ENCODE results near the gene MEPCE.
"Not testable (repeated sequence)": the region's sequence is repeated elsewhere in the genome, so short reads cannot be mapped to it uniquely, and the experiment has no call there.

- TF ChIP-seq, protein P1, sequence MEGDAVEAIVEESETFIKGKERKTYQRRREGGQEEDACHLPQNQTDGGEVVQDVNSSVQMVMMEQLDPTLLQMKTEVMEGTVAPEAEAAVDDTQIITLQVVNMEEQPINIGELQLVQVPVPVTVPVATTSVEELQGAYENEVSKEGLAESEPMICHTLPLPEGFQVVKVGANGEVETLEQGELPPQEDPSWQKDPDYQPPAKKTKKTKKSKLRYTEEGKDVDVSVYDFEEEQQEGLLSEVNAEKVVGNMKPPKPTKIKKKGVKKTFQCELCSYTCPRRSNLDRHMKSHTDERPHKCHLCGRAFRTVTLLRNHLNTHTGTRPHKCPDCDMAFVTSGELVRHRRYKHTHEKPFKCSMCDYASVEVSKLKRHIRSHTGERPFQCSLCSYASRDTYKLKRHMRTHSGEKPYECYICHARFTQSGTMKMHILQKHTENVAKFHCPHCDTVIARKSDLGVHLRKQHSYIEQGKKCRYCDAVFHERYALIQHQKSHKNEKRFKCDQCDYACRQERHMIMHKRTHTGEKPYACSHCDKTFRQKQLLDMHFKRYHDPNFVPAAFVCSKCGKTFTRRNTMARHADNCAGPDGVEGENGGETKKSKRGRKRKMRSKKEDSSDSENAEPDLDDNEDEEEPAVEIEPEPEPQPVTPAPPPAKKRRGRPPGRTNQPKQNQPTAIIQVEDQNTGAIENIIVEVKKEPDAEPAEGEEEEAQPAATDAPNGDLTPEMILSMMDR (IDR thresholded peaks at IDR 0.05; ENCODE audit: low read depth, low read length, poor library complexity, severe bottlenecking): not testable (repeated sequence)
- not testable (repeated sequence) for TF ChIP-seq EZH2phosphoT487 (IDR thresholded peaks at IDR 0.05; ENCODE audit: borderline replicate concordance, low read length)
These were observed 47.3 kb upstream of the MEPCE start for GRCh38 chr7:100382234-100382853.

Measured in DOHH2 (cell line).